Right renal cortex interstitium (tissue), 3 donors: ENCODE results near the gene KCNH1. TPM values are rescaled to one million over a fixed set of nuclear protein-coding genes. Genes with fewer than 3 reads are reported as not detected.
A peak's percentile ranks its signal among the peaks of the same experiment; 100 is the strongest.

Experiments used
- DNase-seq, 3 donors: peaks; one replicate each; pipeline ENCODE4 v3.0.0-alpha.2; 2013; ENCODE audit warnings: low read depth in 3 of 3, low spot score in 2 of 3
- polyA plus RNA-seq, 3 donors: library from polyadenylated mRNA; unstranded; fragments of 120-200 nt; gene quantifications; one replicate each; pipeline ENCODE4 v1.2.1, GENCODE V29; 2013; ENCODE audit not compliant: insufficient read length in 3 of 3

The KCNH1 gene
- polyA plus RNA-seq, 3 donors, result 0.16 to 0.39 (median 0.31) TPM

GRCh38 chr1:210731597-210731996, 402.4 kb downstream of the KCNH1 start:
- no peak for DNase-seq

- DNase-seq, result no peak
Observed at GRCh38 chr1:210731193-210731592, 402.8 kb downstream of the KCNH1 start.

- no peak for DNase-seq
Observed at GRCh38 chr1:210730023-210730422, 403.9 kb downstream of the KCNH1 start.

- no peak for DNase-seq
Observed at GRCh38 chr1:210728437-210729149, 405.4 kb downstream of the KCNH1 start.

GRCh38 chr1:210727709-210728108, 406.2 kb downstream of the KCNH1 start:
- no peak for DNase-seq

GRCh38 chr1:210726621-210727020, 407.3 kb downstream of the KCNH1 start:
- DNase-seq, result peak in 2 of 3 donors; percentile 32 to 53

GRCh38 chr1:210724768-210725167, 409.2 kb downstream of the KCNH1 start:
- no peak for DNase-seq

- no peak for DNase-seq
Observed at GRCh38 chr1:210723646-210724045, 410.3 kb downstream of the KCNH1 start.

- no peak for DNase-seq
Observed at GRCh38 chr1:210722410-210723081, 411.4 kb downstream of the KCNH1 start.

GRCh38 chr1:210715072-210715471, 418.9 kb downstream of the KCNH1 start:
- DNase-seq, result no peak

GRCh38 chr1:210711825-210712612, 421.9 kb downstream of the KCNH1 start:
- DNase-seq, result no peak

GRCh38 chr1:210709701-210710100, 424.2 kb downstream of the KCNH1 start:
- DNase-seq, result no peak

GRCh38 chr1:210707300-210708240, 426.4 kb downstream of the KCNH1 start:
- no peak for DNase-seq

GRCh38 chr1:210706246-210706645, 427.7 kb downstream of the KCNH1 start:
- no peak for DNase-seq

GRCh38 chr1:210705086-210705485, 428.9 kb downstream of the KCNH1 start:
- no peak for DNase-seq

- DNase-seq, result no peak
Observed at GRCh38 chr1:210703593-210703992, 430.4 kb downstream of the KCNH1 start.

- DNase-seq, result no peak
Observed at GRCh38 chr1:210702506-210702905, 431.4 kb downstream of the KCNH1 start.

GRCh38 chr1:210700511-210700910, 433.4 kb downstream of the KCNH1 start:
- DNase-seq, result no peak

- DNase-seq, result no peak
Observed at GRCh38 chr1:210700083-210700482, 433.9 kb downstream of the KCNH1 start.

- DNase-seq, result no peak
Observed at GRCh38 chr1:210698661-210699060, 435.3 kb downstream of the KCNH1 start.
